ENCODE measurements around the gene TTC27.

- TF ChIP-seq CTCF (IDR thresholded peaks at IDR 0.05) (no peak), POLR2A (IDR thresholded peaks at IDR 0.05) (no peak)
Measured at GRCh38 chr2:32838418-32838817, 210.6 kb downstream of the TTC27 start.

Data from uterus (tissue), 2 donors.